HEK293T (cell line): ENCODE data around the gene CTSA.

Experiments
- CTCF ChIA-PET: fragments of 350-600 bp; formaldehyde crosslinking; extraction: SDS; loops from one replicate; lab custom pipeline; 2021; ENCODE audit warnings: antibody characterized with exemption, inconsistent platforms; lab: Yijun Ruan, JAX
- POLR2A ChIA-PET: fragments of 350-600 bp; formaldehyde crosslinking; extraction: SDS; loops from one replicate; lab custom pipeline; 2020; ENCODE audit warnings: antibody characterized with exemption, inconsistent platforms; lab: Yijun Ruan, JAX
- DNase-seq: peaks from one replicate; pipeline ENCODE4 v3.0.0; 2012; ENCODE audit warnings: mixed read lengths; ENCODE audit errors: extremely low spot score
- ARNT ChIP-seq: fragments of 450-650 bp; IDR thresholded peaks from 2 replicates; pipeline ENCODE4 v1.6.1; 2017; ENCODE audit warnings: mild to moderate bottlenecking
- BHLHE40 ChIP-seq: fragments of 450-650 bp; IDR thresholded peaks from 2 replicates; pipeline ENCODE4 v1.6.1; 2016; ENCODE audit warnings: mild to moderate bottlenecking, moderate library complexity, borderline replicate concordance
- CTBP1 ChIP-seq: fragments of 450-650 bp; IDR thresholded peaks from 2 replicates; pipeline ENCODE4 v1.6.1; 2016; ENCODE audit warnings: borderline replicate concordance
- ELF4 ChIP-seq: fragments of 450-650 bp; IDR thresholded peaks from 2 replicates; pipeline ENCODE4 v1.6.1; 2017; ENCODE audit warnings: antibody characterized with exemption
- FOXA1 ChIP-seq: fragments of 450-650 bp; IDR thresholded peaks from 2 replicates; pipeline ENCODE4 v1.6.1; 2016; ENCODE audit warnings: mild to moderate bottlenecking
- FOXK2 ChIP-seq: fragments of 450-650 bp; IDR thresholded peaks from 2 replicates; pipeline ENCODE4 v1.6.1; 2016; ENCODE audit warnings: mild to moderate bottlenecking
- FOXM1 ChIP-seq: fragments of 450-650 bp; IDR thresholded peaks from 2 replicates; pipeline ENCODE4 v1.6.1; 2017; ENCODE audit warnings: mild to moderate bottlenecking, borderline replicate concordance
- HDGF ChIP-seq: fragments of 450-650 bp; IDR thresholded peaks from 2 replicates; pipeline ENCODE4 v1.6.1; 2017; ENCODE audit warnings: antibody characterized with exemption, borderline replicate concordance
- L3MBTL2 ChIP-seq: fragments of 450-650 bp; conservative IDR thresholded peaks from 2 replicates; pipeline ENCODE4 v1.6.1; 2016; ENCODE audit warnings: mild to moderate bottlenecking
- LEF1 ChIP-seq: fragments of 450-650 bp; IDR thresholded peaks from 2 replicates; pipeline ENCODE4 v1.6.1; 2017; ENCODE audit warnings: mild to moderate bottlenecking, borderline replicate concordance
- NFRKB ChIP-seq: fragments of 450-650 bp; IDR thresholded peaks from 2 replicates; pipeline ENCODE4 v1.6.1; 2016; ENCODE audit warnings: mild to moderate bottlenecking, moderate library complexity
- PKNOX1 ChIP-seq: fragments of 450-650 bp; IDR thresholded peaks from 2 replicates; pipeline ENCODE4 v1.6.1; 2016
- SP1 ChIP-seq: fragments of 450-650 bp; IDR thresholded peaks from 2 replicates; pipeline ENCODE4 v1.6.1; 2017
- SUZ12 ChIP-seq: fragments of 450-650 bp; IDR thresholded peaks from 2 replicates; pipeline ENCODE4 v1.6.1; 2016; ENCODE audit warnings: mild to moderate bottlenecking
- TARDBP ChIP-seq: fragments of 450-650 bp; IDR thresholded peaks from 2 replicates; pipeline ENCODE4 v1.6.1; 2016
- ZNF384 ChIP-seq: fragments of 450-650 bp; IDR thresholded peaks from 2 replicates; pipeline ENCODE4 v1.6.1; 2016

The CTSA gene

GRCh38 chr20:45861221-45862075 lies 29.7 kb upstream of the CTSA start:
- CTCF ChIA-PET = no interaction called here
- TF ChIP-seq FOXM1 = no peak
- DNase-seq = no peak

GRCh38 chr20:45863543-45864470 lies 27.3 kb upstream of the CTSA start:
- DNase-seq = no peak
- TF ChIP-seq FOXM1 = no peak
- no peak for TF ChIP-seq BHLHE40
- no peak for TF ChIP-seq HDGF
- no peak for TF ChIP-seq LEF1
- TF ChIP-seq FOXK2 = no peak
- TF ChIP-seq SP1 = no peak
- TF ChIP-seq TARDBP = no peak
- TF ChIP-seq NFRKB = no peak
- no peak for TF ChIP-seq ARNT
- no peak for TF ChIP-seq SUZ12
- no peak for TF ChIP-seq FOXA1
- POLR2A ChIA-PET = interaction anchor here (0.9 kb wide), 1 partner anchor 17 kb away, joined by 3 read pairs; the partner anchor contains the start of gene ZSWIM1
- CTCF ChIA-PET = no interaction called here

More at GRCh38 chr20:45861221-45862075, 29.7 kb upstream of the CTSA start:
- POLR2A ChIA-PET = interaction anchor here (0.8 to 1.1 kb wide), 2 partner anchors 28 to 87 kb away, joined by 3 read pairs; partner anchors contain the start of gene SNX21

GRCh38 chr20:45866454-45866853 lies 24.7 kb upstream of the CTSA start:
- POLR2A ChIA-PET = interaction anchor here (1.2 kb wide), 1 partner anchor 15 kb away, joined by 8 read pairs; the partner anchor contains the start of gene ZSWIM1
- CTCF ChIA-PET = no interaction called here
- DNase-seq = no peak
- TF ChIP-seq L3MBTL2 = no peak
- no peak for TF ChIP-seq NFRKB
- TF ChIP-seq TARDBP = no peak
- TF ChIP-seq SP1 = no peak
- TF ChIP-seq FOXA1 = no peak
- TF ChIP-seq PKNOX1 = no peak
- no peak for TF ChIP-seq BHLHE40
- TF ChIP-seq HDGF = no peak
- TF ChIP-seq ZNF384 = no peak
- no peak for TF ChIP-seq FOXK2
- no peak for TF ChIP-seq ELF4
- TF ChIP-seq ARNT = no peak
- TF ChIP-seq FOXM1 = no peak
- no peak for TF ChIP-seq LEF1
- TF ChIP-seq SUZ12 = no peak
- no peak for TF ChIP-seq CTBP1

GRCh38 chr20:45867136-45867818 lies 23.9 kb upstream of the CTSA start:
- TF ChIP-seq SUZ12 = no peak
- TF ChIP-seq FOXK2 = no peak
- TF ChIP-seq FOXM1 = no peak
- no peak for TF ChIP-seq HDGF
- TF ChIP-seq L3MBTL2 = no peak
- no peak for TF ChIP-seq TARDBP
- no peak for TF ChIP-seq NFRKB
- TF ChIP-seq CTBP1 = no peak
- TF ChIP-seq LEF1 = no peak
- TF ChIP-seq ZNF384 = no peak
- ChIA-PET CTCF (interaction anchor here (1.1 kb wide), 1 partner anchor 68 kb away, joined by 3 read pairs; no protein-coding TSS in a partner anchor), POLR2A (interaction anchor here (1.2 kb wide), 1 partner anchor 14 kb away, joined by 8 read pairs; the partner anchor contains the start of gene ZSWIM1)
- no peak for DNase-seq

GRCh38 chr20:45867819-45868176 lies 23.3 kb upstream of the CTSA start:
- CTCF ChIA-PET = interaction anchor here (1.1 kb wide), 1 partner anchor 69 kb away, joined by 3 read pairs; no protein-coding TSS in a partner anchor

GRCh38 chr20:45872626-45873025 lies 18.5 kb upstream of the CTSA start:
- DNase-seq = no peak
- CTCF ChIA-PET = no interaction called here
- POLR2A ChIA-PET = interaction anchor here (1.0 to 1.8 kb wide), 2 partner anchors 8 to 16 kb away, joined by 3 to 7 read pairs; partner anchors contain the start of gene ZSWIM1
- TF ChIP-seq ARNT (no peak), TARDBP (no peak), FOXK2 (no peak), ZNF384 (no peak), CTBP1 (no peak), NFRKB (no peak), ELF4 (no peak), LEF1 (no peak)

More at GRCh38 chr20:45867819-45868176, 23.3 kb upstream of the CTSA start:
- POLR2A ChIA-PET = interaction anchor here (1.2 kb wide), 1 partner anchor 14 kb away, joined by 8 read pairs; the partner anchor contains the start of gene ZSWIM1
- no peak for DNase-seq
- TF ChIP-seq L3MBTL2 (no peak), LEF1 (no peak), SP1 (no peak), NFRKB (no peak), SUZ12 (no peak), ZNF384 (no peak)
